HepG2 (cell line): ENCODE results near the gene SKI. TPM values are rescaled to one million over a fixed set of nuclear protein-coding genes. Genes with fewer than 3 reads are reported as not detected.

Experiments used
- ATAC-seq: fragments of 200-7000 bp; cut with Tn5 transposase; 3 replicates; pipeline ENCODE4 v1.9.1; 2020; ENCODE audit warnings: mild to moderate bottlenecking, moderate library complexity
- BruUV-seq: library from RNA; stranded (reverse); fragments of 400-500 nt; replicated peaks from 2 replicates; lab custom pipeline; 2021; lab: Mats Ljungman, UMichigan
- CTCF ChIA-PET: fragments of 300-600 bp; formaldehyde crosslinking; extraction: SDS; loops from one replicate; lab custom pipeline; 2021; ENCODE audit warnings: low total read pairs, inconsistent platforms, low intra/inter-chr PET ratio; lab: Yijun Ruan, JAX
- POLR2A ChIA-PET: fragments of 350-600 bp; sonication (Branson Sonifier 250); formaldehyde crosslinking; loops from one replicate; lab custom pipeline; 2020; ENCODE audit warnings: antibody characterized with exemption, inconsistent platforms; lab: Yijun Ruan, JAX
- DNase-seq: peaks from one replicate; pipeline ENCODE4 v3.0.0-alpha.2; 2015; ENCODE audit warnings: low spot score
- FAIRE-seq: peaks from 3 replicates; lab custom pipeline; 2011; peaks lifted over from hg19 to GRCh38; lab: Jason Lieb, UNC
- H2AFZ ChIP-seq: one replicate; pipeline ENCODE4 v1.6.1; 2011; ENCODE audit warnings: low read length, inconsistent platforms
- H3K27ac ChIP-seq: fragments of 300-600 bp; 3 replicates; pipeline ENCODE4 v1.8.0; 2011; ENCODE audit warnings: mixed run types, mild to moderate bottlenecking, mixed read lengths, low read length, inconsistent platforms; ENCODE audit not compliant: insufficient read depth; ENCODE audit errors: extremely low read length
- H3K27me3 ChIP-seq, 2 experiments: fragments of 200-600 bp in 1 of 2; 2 replicates in 1 of 2; 3 replicates in 1 of 2; pipeline versions ENCODE4 v1.6.0 to v1.8.0; 2011; ENCODE audit warnings: low read length in 2 of 2, mild to moderate bottlenecking in 2 of 2, moderate library complexity in 2 of 2, inconsistent platforms in 1 of 2; ENCODE audit not compliant: insufficient read depth in 2 of 2, control insufficient read depth in 1 of 2
- H3K36me3 ChIP-seq, 2 experiments: fragments of 200-600 bp in 1 of 2; replicated peaks in 1 of 2; 2 replicates in 1 of 2; 3 replicates in 1 of 2; pipeline versions ENCODE4 v1.5.1 to v1.8.0; 2011; ENCODE audit warnings: low read length in 2 of 2, inconsistent platforms in 1 of 2; ENCODE audit not compliant: insufficient read depth in 2 of 2, control insufficient read depth in 1 of 2
- H3K4me1 ChIP-seq: 2 replicates; pipeline ENCODE4 v1.5.1; 2012; ENCODE audit warnings: low read length, inconsistent platforms; ENCODE audit not compliant: insufficient read depth
- H3K4me2 ChIP-seq: 2 replicates; pipeline ENCODE4 v1.6.0; 2011; ENCODE audit warnings: low read depth, low read length, inconsistent platforms
- H3K4me3 ChIP-seq, 3 experiments: fragments of 200-600 bp in 1 of 3; sonication (generic), shearing (Covaris generic) in 1 of 3; replicated peaks in 1 of 3; 2 replicates each; pipeline ENCODE4 v1.5.1; 2011 to 2016; ENCODE audit warnings: low read length in 3 of 3, inconsistent platforms in 2 of 3, low read depth in 2 of 3, mild to moderate bottlenecking in 2 of 3, control low read depth in 1 of 3, mixed read lengths in 1 of 3; ENCODE audit not compliant: insufficient read depth in 1 of 3
- H3K79me2 ChIP-seq: one replicate; pipeline ENCODE4 v1.6.1; 2011; ENCODE audit warnings: low read length, inconsistent platforms; ENCODE audit not compliant: insufficient read depth
- H3K9ac ChIP-seq: 2 replicates; pipeline ENCODE4 v1.6.0; 2011; ENCODE audit warnings: mild to moderate bottlenecking, low read depth, low read length, inconsistent platforms; ENCODE audit not compliant: insufficient read depth
- H3K9me3 ChIP-seq: 2 replicates; pipeline ENCODE4 v1.5.1; 2012; ENCODE audit warnings: mild to moderate bottlenecking, low read length
- H4K20me1 ChIP-seq: 2 replicates; pipeline ENCODE4 v1.6.0; 2011; ENCODE audit warnings: inconsistent platforms, mild to moderate bottlenecking, low read length, moderate library complexity; ENCODE audit not compliant: insufficient read depth
- AKAP8 ChIP-seq: sonication (generic); formaldehyde crosslinking; IDR thresholded peaks from 2 replicates; pipeline ENCODE4 v1.5.1; 2020; ENCODE audit warnings: mild to moderate bottlenecking, missing genetic modification reagents
- CEBPB ChIP-seq: IDR thresholded peaks from 2 replicates; pipeline ENCODE4 v1.6.1; 2011; ENCODE audit warnings: low read depth, low read length, improper control_type of control experiment, borderline replicate concordance
- CEBPG ChIP-seq: IDR thresholded peaks from 2 replicates; pipeline ENCODE4 v1.6.1; 2016
- NONO ChIP-seq, 2 experiments: fragments of 450-650 bp in 1 of 2; sonication (generic) in 1 of 2; formaldehyde crosslinking in 1 of 2; IDR thresholded peaks in 1 of 2; conservative IDR thresholded peaks in 1 of 2; 2 replicates each; pipeline versions ENCODE4 v1.6.1 to v1.8.0; 2017 to 2022; ENCODE audit warnings: mild to moderate bottlenecking in 1 of 2, missing genetic modification reagents in 1 of 2, moderate library complexity in 1 of 2
- SIN3B ChIP-seq: fragments of 150-350 bp; IDR thresholded peaks from 2 replicates; pipeline ENCODE4 v1.6.1; 2014; ENCODE audit warnings: low read length
- ZNF687 ChIP-seq: sonication (generic); formaldehyde crosslinking; IDR thresholded peaks from 2 replicates; pipeline ENCODE4 v1.5.1; 2020; ENCODE audit warnings: mild to moderate bottlenecking, missing genetic modification reagents, moderate library complexity
- WGBS: methylation state at CpG from one replicate; pipeline ENCODE4 v1.1.6; 2017; ENCODE audit warnings: low lambda C conversion rate; 5-methylcytosine and 5-hydroxymethylcytosine counted together
- in situ Hi-C: cut with HindIII; loops from 2 replicates; pipeline ENCODE4 v1.10.0; 2017; ENCODE audit warnings: low pct_unique_long_range_greater_than_20kb; ENCODE audit not compliant: extremely low pct_ligation_motif_present
- intact Hi-C: fragments of 100-400 bp; cut with micrococcal nuclease; formaldehyde crosslinking; loops from one replicate; pipeline ENCODE4 v1.10.0; 2022; ENCODE audit not compliant: unreplicated experiment
- polyA plus RNA-seq, 8 experiments: library from polyadenylated mRNA; depleted of rRNA in 3 of 8; stranded (reverse) in 7 of 8; unstranded in 1 of 8; fragments of >200 nt; fragmentation: Illumina TruSeq in 4 of 8; extraction: Trizol in 4 of 8; gene quantifications; 2 replicates each; pipeline versions ENCODE4 v1.2.1 to v1.2.3, GENCODE V29; 2011 to 2016; ENCODE audit warnings: low read depth in 4 of 8, missing spikeins in 1 of 8, mixed read lengths in 1 of 8; ENCODE audit not compliant: insufficient read depth in 1 of 8
- total RNA-seq, 5 experiments: library from RNA; depleted of rRNA; stranded (reverse); fragments of >200 nt; fragmentation: Illumina TruSeq; extraction: Trizol; gene quantifications; 2 replicates each; pipeline ENCODE4 v1.2.3, GENCODE V29; 2016; ENCODE audit warnings: low read depth in 1 of 5

The SKI gene
- total and polyA plus RNA-seq, 2 of the 13 experiments (the other 11 are each of a cell fraction or from before 2014, with no cell fraction given): 4.7 to 6.9 TPM

- FAIRE-seq: no peak
- intact Hi-C loops: no loop called here
Measured at GRCh38 chr1:2275796-2276536, 47.8 kb downstream of the SKI start.

More at GRCh38 chr1:2275796-2276536, 47.8 kb downstream of the SKI start:
- no peak overlapping the region for H3K4me2 ChIP-seq
- no peaks in the 10 kb centered on the region for H3K9me3 ChIP-seq
- TF ChIP-seq ZNF687 (peak; percentile 13; the same call in 1 of the 2 replicates), AKAP8 (CRISPR knock-in tag) (peak; percentile 37; the same call in 1 of the 2 replicates), CEBPG (0 out of 2 replicates have a peak, but pooled peaks have one; percentile 48), CEBPB (peak; percentile 69; the same call in 1 of the 2 replicates), SIN3B (no peak), NONO (IDR thresholded peaks at IDR 0.05) (no peak), NONO (CRISPR knock-in tag; conservative IDR thresholded peaks at IDR 0.05) (no peak)
- POLR2A ChIA-PET: no interaction called here
- in situ Hi-C loops: no loop called here
- no TSS peak for BruUV-seq
- peaks cover 3 to 14% of the 10 kb centered on the region in 2 experiments; a peak in 3 of 5 replicates for H3K36me3 ChIP-seq
- ATAC-seq (no peak), DNase-seq (no peak)
- H3K79me2 ChIP-seq: peaks cover 82% of the 10 kb centered on the region
- 69% methylated on average over 9 of the region's 14 CpGs for WGBS
- H3K4me3 ChIP-seq: no peak overlapping the region
- H2AFZ ChIP-seq: no peak overlapping the region
- no peak overlapping the region for H3K9ac ChIP-seq
- H3K4me1 ChIP-seq: peaks cover 60% of the 10 kb centered on the region
- H3K27ac ChIP-seq: peak overlapping the region; percentile 2
- CTCF ChIA-PET: no interaction called here
- peaks cover 58% of the 10 kb centered on the region for H4K20me1 ChIP-seq
- no peaks in the 10 kb centered on the region for H3K27me3 ChIP-seq
